Right atrium auricular region (tissue), 2 donors: ENCODE measurements around the gene SERPINE2. TPM values are rescaled to one million over a fixed set of nuclear protein-coding genes. Genes with fewer than 3 reads are reported as not detected.
"Not testable (repeated sequence)": the region's sequence is repeated elsewhere in the genome, so short reads cannot be mapped to it uniquely, and the experiment has no call there.

Experiments
- DNase-seq: peaks from one replicate; pipeline ENCODE4 v3.0.0-alpha.2; 2019; ENCODE audit warnings: low spot score
- H3K27ac ChIP-seq, 2 donors: fragments of 200-600 bp; sonication (generic); 1 replicate in 1 of 2; 2 replicates in 1 of 2; pipeline ENCODE4 v1.5.1; 2016 to 2019
- H3K27me3 ChIP-seq, 2 donors: fragments of 200-600 bp; sonication (generic); one replicate each; pipeline versions ENCODE4 v1.5.1 to v1.6.0; 2017 to 2019
- H3K36me3 ChIP-seq: fragments of 200-600 bp; sonication (generic); one replicate; pipeline ENCODE4 v1.5.1; 2016
- H3K4me1 ChIP-seq, 2 donors: fragments of 200-600 bp; sonication (generic); one replicate each; pipeline versions ENCODE4 v1.5.1 to v1.6.0; 2017 to 2019
- H3K4me3 ChIP-seq, 2 donors: fragments of 200-600 bp; sonication (generic); 1 replicate in 1 of 2; 2 replicates in 1 of 2; pipeline ENCODE4 v1.5.1; 2017 to 2019; ENCODE audit warnings: mild to moderate bottlenecking in 1 of 2, moderate library complexity in 1 of 2
- H3K9me3 ChIP-seq, 2 donors: fragments of 200-600 bp; sonication (generic); one replicate each; pipeline ENCODE4 v1.5.1; 2019
- total RNA-seq, 2 donors: library from RNA; depleted of rRNA; stranded (reverse); fragments of >200 nt; gene quantifications; one replicate each; pipeline ENCODE4 v1.1.0, GENCODE V29; 2016
- TF ChIP-seq, protein P1 (sequence below), 2 donors: fragments of 200-600 bp; sonication (generic); IDR thresholded peaks; one replicate each; pipeline ENCODE4 v1.5.1; 2019; ENCODE audit warnings: antibody characterized with exemption in 2 of 2

The SERPINE2 gene
- total RNA-seq, 2 donors from 2014 or later = 20.2 to 54.3 TPM

GRCh38 chr2:224009605-224010315 is 29.3 kb downstream of the SERPINE2 start:
- Histone ChIP-seq H3K4me3 (no peak overlapping the region), H3K27ac (no peak overlapping the region), H3K27me3 (no peaks in the 10 kb centered on the region), H3K36me3 (no peaks in the 10 kb centered on the region), H3K4me1 (peaks cover 0 to 4% of the 10 kb centered on the region in 2 donors), H3K9me3 (no peaks in the 10 kb centered on the region)
- TF ChIP-seq, protein P1, sequence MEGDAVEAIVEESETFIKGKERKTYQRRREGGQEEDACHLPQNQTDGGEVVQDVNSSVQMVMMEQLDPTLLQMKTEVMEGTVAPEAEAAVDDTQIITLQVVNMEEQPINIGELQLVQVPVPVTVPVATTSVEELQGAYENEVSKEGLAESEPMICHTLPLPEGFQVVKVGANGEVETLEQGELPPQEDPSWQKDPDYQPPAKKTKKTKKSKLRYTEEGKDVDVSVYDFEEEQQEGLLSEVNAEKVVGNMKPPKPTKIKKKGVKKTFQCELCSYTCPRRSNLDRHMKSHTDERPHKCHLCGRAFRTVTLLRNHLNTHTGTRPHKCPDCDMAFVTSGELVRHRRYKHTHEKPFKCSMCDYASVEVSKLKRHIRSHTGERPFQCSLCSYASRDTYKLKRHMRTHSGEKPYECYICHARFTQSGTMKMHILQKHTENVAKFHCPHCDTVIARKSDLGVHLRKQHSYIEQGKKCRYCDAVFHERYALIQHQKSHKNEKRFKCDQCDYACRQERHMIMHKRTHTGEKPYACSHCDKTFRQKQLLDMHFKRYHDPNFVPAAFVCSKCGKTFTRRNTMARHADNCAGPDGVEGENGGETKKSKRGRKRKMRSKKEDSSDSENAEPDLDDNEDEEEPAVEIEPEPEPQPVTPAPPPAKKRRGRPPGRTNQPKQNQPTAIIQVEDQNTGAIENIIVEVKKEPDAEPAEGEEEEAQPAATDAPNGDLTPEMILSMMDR (IDR thresholded peaks at IDR 0.05) = no peak
- no peak for DNase-seq

DNA sequence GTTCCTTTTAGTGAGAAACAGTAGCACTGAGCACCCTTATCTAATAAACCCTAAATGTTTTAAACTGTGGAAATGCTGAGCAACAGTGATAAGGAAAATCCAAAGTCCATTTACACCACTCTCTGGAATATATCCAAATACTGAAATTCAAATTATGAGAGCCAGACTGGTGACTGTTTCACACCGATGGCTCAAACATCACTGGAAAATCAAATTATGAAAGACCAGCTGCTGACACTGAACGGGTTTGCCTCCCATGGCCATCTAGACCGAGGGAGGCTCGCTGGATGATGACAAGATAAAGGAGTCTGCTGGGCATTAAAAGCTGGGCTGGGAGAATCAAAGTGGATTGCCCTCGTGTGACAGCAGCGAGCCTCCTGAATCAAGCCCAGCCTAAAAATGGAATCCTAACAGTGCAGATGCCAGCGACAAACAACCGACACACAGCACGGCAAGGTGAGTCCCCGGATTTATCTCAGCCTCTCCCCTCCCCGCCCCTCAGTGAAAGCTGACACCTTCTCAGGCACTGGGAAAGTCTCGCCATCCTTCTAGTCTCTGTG is 30.3 kb downstream of the SERPINE2 start:
- TF ChIP-seq, protein P1 (IDR thresholded peaks at IDR 0.05) = no peak
- Histone ChIP-seq H3K27ac (no peak overlapping the region), H3K27me3 (no peaks in the 10 kb centered on the region), H3K4me1 (peaks cover 0 to 4% of the 10 kb centered on the region in 2 donors), H3K4me3 (no peak overlapping the region), H3K36me3 (no peaks in the 10 kb centered on the region), H3K9me3 (no peaks in the 10 kb centered on the region)
- no peak for DNase-seq

DNA sequence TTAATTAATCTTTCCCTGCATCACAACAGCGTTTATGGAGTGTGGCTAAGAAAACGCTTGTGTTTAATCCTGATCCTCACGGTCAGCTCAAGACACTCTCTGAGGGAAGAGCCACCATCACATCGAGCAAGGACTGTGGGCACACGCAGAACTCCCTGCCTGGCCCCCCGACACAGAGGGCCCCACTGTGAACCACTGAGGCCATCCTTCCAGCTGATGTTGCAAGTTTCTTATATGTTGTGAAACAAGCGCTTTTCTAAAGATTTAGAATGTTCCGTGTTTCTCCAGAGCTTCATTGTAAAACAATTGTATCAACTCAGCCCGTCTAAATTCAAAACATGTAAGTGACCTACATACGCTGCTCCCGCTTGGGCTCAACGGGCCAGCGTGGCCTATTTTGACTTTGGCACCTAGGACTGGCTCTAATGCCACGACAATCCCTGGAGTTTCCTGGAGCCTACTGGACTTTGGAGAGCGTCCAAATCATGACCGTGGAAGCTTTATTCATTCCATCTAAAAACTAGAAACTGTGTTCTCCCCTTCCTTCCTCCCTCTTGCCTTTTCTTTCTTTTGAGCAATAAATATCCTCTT is 34.9 kb downstream of the SERPINE2 start:
- H3K9me3 ChIP-seq = no peaks in the 10 kb centered on the region
- H3K27ac ChIP-seq = peak overlapping the region in 1 of 2 donors; percentile 16
- TF ChIP-seq, protein P1 (IDR thresholded peaks at IDR 0.05) = no peak
- H3K4me1 ChIP-seq = peaks cover 0 to 4% of the 10 kb centered on the region in 2 donors
- H3K27me3 ChIP-seq = no peaks in the 10 kb centered on the region
- DNase-seq = no peak
- H3K4me3 ChIP-seq = no peak overlapping the region
- H3K36me3 ChIP-seq = no peaks in the 10 kb centered on the region

GRCh38 chr2:224000662-224001061 is 38.4 kb downstream of the SERPINE2 start:
- DNase-seq, H3K9me3 ChIP-seq, H3K36me3 ChIP-seq, H3K4me1 ChIP-seq, H3K4me3 ChIP-seq, H3K27ac ChIP-seq, H3K27me3 ChIP-seq: not testable (repeated sequence)

GRCh38 chr2:223999862-224000261 is 39.2 kb downstream of the SERPINE2 start:
- Histone ChIP-seq H3K36me3 (no peaks in the 10 kb centered on the region), H3K9me3 (no peaks in the 10 kb centered on the region), H3K4me1 (no peaks in the 10 kb centered on the region), H3K27ac (no peak overlapping the region), H3K4me3 (no peak overlapping the region), H3K27me3 (no peaks in the 10 kb centered on the region)
- TF ChIP-seq, protein P1 (IDR thresholded peaks at IDR 0.05) = no peak
- no peak for DNase-seq

GRCh38 chr2:223998948-223999347 is 40.1 kb downstream of the SERPINE2 start:
- Histone ChIP-seq H3K36me3 (no peaks in the 10 kb centered on the region), H3K4me3 (no peak overlapping the region)

More at GRCh38 chr2:223998948-223999347, 40.1 kb downstream of the SERPINE2 start:
- H3K27ac ChIP-seq = no peak overlapping the region
- H3K27me3 ChIP-seq = no peaks in the 10 kb centered on the region
- TF ChIP-seq, protein P1 (IDR thresholded peaks at IDR 0.05) = no peak
- no peak for DNase-seq
- no peaks in the 10 kb centered on the region for H3K9me3 ChIP-seq
- peaks cover 0 to under 1% of the 10 kb centered on the region in 2 donors for H3K4me1 ChIP-seq
